Transverse colon (tissue), 4 donors: ENCODE measurements around the gene SLC25A19. TPM values are rescaled to one million over a fixed set of nuclear protein-coding genes. Genes with fewer than 3 reads are reported as not detected.
"Not testable (repeated sequence)": the region's sequence is repeated elsewhere in the genome, so short reads cannot be mapped to it uniquely, and the experiment has no call there.

ENCODE experiments used
- DNase-seq: peaks from one replicate; pipeline ENCODE4 v3.0.0-alpha.2; 2019
- H3K27ac ChIP-seq, 4 donors: fragments of 200-600 bp; sonication (generic); 2 replicates each; pipeline ENCODE4 v1.5.1; 2016 to 2018; ENCODE audit warnings: inconsistent platforms in 4 of 4
- H3K27me3 ChIP-seq: fragments of 200-600 bp; sonication (generic); 2 replicates; pipeline ENCODE4 v1.5.1; 2017; ENCODE audit warnings: inconsistent platforms
- H3K36me3 ChIP-seq, 4 donors: fragments of 200-600 bp; sonication (generic); 2 replicates each; pipeline ENCODE4 v1.5.1; 2017 to 2019; ENCODE audit warnings: inconsistent platforms in 4 of 4
- H3K4me1 ChIP-seq, 4 donors: fragments of 200-600 bp; sonication (generic); 2 replicates each; pipeline ENCODE4 v1.5.1; 2017 to 2020; ENCODE audit warnings: inconsistent platforms in 4 of 4
- H3K4me3 ChIP-seq, 4 donors: fragments of 200-600 bp; sonication (generic); 1 replicate in 1 of 4; 2 replicates in 3 of 4; pipeline versions ENCODE4 v1.5.1 to v1.6.1; 2017 to 2019; ENCODE audit warnings: inconsistent platforms in 4 of 4
- H3K9me3 ChIP-seq, 2 donors: fragments of 200-600 bp; sonication (generic); 2 replicates each; pipeline ENCODE4 v1.5.1; 2017 to 2019; ENCODE audit warnings: inconsistent platforms in 2 of 2
- CTCF ChIP-seq, 5 experiments: fragments of 200-600 bp in 3 of 5; fragments of 450-650 bp in 2 of 5; sonication (generic) in 3 of 5; IDR thresholded peaks; 1 replicate in 2 of 5; 2 replicates in 3 of 5; pipeline ENCODE4 v1.5.1; 2016 to 2017; ENCODE audit warnings: antibody characterized with exemption in 5 of 5, inconsistent platforms in 3 of 5, mild to moderate bottlenecking in 2 of 5, moderate library complexity in 1 of 5
- EP300 ChIP-seq: sonication (generic); formaldehyde crosslinking; IDR thresholded peaks from one replicate; pipeline ENCODE4 v1.6.1; 2017; ENCODE audit warnings: antibody characterized with exemption, low read depth
- POLR2A ChIP-seq: fragments of 450-650 bp; IDR thresholded peaks from one replicate; pipeline ENCODE4 v1.6.1; 2016; ENCODE audit warnings: antibody characterized with exemption, mild to moderate bottlenecking, moderate library complexity
- POLR2AphosphoS5 ChIP-seq, 3 donors: sonication (generic); formaldehyde crosslinking; IDR thresholded peaks; one replicate each; pipeline ENCODE4 v1.6.1; 2016; ENCODE audit warnings: antibody characterized with exemption in 3 of 3
- WGBS, 2 donors: methylation state at CpG; one replicate each; pipeline ENCODE4 v1.1.5; 2018; ENCODE audit warnings: low coverage in 1 of 2; 5-methylcytosine and 5-hydroxymethylcytosine counted together
- in situ Hi-C, 4 donors: fragments of 200-750 bp; cut with MboI; loops; one replicate each; pipeline versions ENCODE4 v1.15.0 to v1.15.1; 2017; ENCODE audit warnings: low sequenced_read_pairs in 3 of 4, low pct_ligation_motif_present in 1 of 4, low pct_unique_long_range_greater_than_20kb in 1 of 4
- intact Hi-C: fragments of 100-400 bp; cut with DNase I; formaldehyde crosslinking; loops from one replicate; pipeline ENCODE4 v1.15.1; 2023; ENCODE audit warnings: low total_unique reads
- total RNA-seq, 4 donors: library from RNA; depleted of rRNA; stranded (reverse); fragments of >200 nt; gene quantifications; one replicate each; pipeline ENCODE4 v1.1.0, GENCODE V29; 2016

SLC25A19 gene
- total RNA-seq, 4 donors from 2014 or later: 12.6 to 49.6 (median 20.7) TPM

DNA sequence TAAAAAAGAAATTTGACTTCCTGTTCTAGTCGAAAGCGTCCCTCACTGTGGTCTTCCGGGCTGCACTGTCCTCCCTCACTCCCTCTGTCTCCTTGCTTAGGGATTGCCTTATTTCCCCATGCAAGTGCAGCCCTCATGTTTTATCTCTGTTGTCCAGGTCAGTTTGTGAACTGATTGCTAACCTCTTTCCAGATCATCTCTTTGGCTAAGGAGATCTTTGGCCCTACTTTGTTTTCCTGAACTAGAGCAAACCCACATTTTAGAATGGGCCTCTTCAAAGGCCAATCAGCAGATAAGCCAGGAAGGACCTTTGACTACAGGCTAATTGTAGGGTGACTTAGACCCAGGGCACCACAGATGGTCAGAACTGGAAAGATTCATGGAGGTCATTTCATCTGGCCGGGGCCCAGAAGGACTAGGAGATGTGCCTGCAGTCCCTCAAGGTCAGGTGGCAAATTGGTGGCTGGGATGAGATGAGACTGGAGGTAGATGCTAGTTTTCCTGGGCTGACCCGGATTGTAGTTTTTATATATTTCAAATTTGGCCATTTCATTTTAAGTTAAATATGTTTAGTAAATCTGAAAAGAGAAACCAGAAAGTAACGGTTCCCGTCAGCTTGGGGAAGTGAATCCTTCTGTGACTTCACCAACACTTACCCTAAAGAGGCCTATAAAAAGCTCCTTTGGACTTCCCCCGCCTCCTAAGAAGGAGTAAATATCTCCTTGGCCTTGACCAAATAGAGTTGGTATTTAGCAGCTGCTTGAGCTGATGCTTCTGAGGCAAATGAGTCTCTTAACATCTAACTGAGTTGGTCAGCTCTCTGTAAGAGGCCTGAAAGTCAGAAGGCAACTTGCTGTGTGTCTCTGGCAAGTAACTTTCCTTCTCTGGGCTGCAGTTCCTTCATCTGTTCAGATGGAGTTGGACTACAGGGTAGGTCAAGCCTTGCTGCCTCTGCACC, 6.2 kb upstream of the SLC25A19 start:
- peak; percentile 38 for DNase-seq
- intact Hi-C loops (no loop called here), in situ Hi-C loops (no loop called here)
- H3K27ac ChIP-seq: peak overlapping the region; percentile 58 to 79 (median 66)
- no peaks in the 10 kb centered on the region for H3K9me3 ChIP-seq
- H3K4me3 ChIP-seq: no peak overlapping the region
- no peaks in the 10 kb centered on the region for H3K36me3 ChIP-seq
- TF ChIP-seq EP300 (no peak), POLR2AphosphoS5 (IDR thresholded peaks at IDR 0.05) (peak in 2 of 3 donors; percentile 57 to 65)
- 59 to 60% methylated on average over 4 to 8 of the region's 8 CpGs for WGBS, 2 donors
- peaks cover 0 to 6% (median 0%) of the 10 kb centered on the region in 4 donors for H3K4me1 ChIP-seq
- H3K27me3 ChIP-seq: no peaks in the 10 kb centered on the region

DNA sequence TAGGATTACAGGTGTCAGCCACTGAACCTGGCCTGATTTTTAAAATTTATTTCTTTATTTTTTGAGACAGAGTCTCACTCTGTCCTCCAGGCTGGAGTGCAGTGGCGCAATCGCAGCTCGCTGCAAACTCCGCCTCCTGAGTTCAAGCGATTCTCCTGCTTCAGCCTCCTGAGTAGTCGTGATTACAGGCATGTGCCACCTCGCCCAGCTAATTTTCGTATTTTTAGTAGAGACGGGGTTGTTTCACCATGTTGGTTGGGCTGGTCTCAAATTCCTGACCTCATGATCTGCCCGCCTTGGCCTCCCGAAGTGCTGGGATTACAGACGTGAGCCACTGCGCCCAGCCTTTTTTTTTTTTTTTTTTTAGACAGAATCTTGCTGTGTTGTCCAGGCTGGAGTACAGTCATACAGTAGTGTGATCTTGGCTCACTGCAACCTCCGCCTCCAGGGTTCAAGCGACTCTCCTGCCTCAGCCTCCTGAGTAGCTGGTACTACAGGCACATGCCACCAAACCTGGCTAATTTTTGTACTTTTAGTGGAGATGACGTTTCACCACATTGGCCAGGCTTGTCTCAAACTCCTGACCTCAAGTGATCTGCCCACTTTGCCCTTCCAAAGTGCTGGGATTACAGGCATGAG, 3.7 kb upstream of the SLC25A19 start:
- H3K27me3 ChIP-seq, DNase-seq, H3K27ac ChIP-seq, H3K4me3 ChIP-seq, H3K9me3 ChIP-seq, in situ Hi-C loops, H3K36me3 ChIP-seq: not testable (repeated sequence)
- intact Hi-C loops: loop anchor here (5.0 kb wide), 1 partner anchor 399 kb away; no protein-coding TSS in a partner anchor
- WGBS, 2 donors: 57 to 82% methylated on average over 9 to 16 of the region's 16 CpGs
- peaks cover 4 to 19% (median 9%) of the 10 kb centered on the region in 4 donors for H3K4me1 ChIP-seq

DNA sequence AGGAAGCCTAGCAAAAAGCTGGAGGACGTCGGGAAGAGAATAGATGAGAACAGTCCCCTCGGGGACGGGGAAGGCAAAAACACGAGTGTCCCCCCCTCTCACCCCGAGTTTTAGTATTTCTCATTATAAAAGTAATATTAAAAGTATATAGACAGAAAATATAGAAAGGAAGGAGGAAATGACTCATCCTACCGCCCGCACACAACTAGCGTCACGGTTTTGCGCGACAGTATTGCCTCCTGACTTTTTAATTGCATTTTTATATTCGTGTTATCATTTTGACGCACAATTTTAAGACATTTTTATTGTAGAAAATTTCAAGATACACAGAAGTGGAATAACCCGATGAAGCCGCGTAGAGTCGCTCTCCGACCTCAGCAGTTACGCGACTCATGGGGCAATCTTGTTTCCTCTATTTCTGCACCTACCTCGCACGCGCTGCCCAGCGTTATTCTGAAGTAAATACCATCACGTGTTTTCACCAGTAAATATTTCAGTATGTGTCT, 652 bp upstream of the SLC25A19 start:
- intact Hi-C loops (loop anchor here (5.0 kb wide), 1 partner anchor 402 kb away; no protein-coding TSS in a partner anchor), in situ Hi-C loops (no loop called here)
- Histone ChIP-seq H3K4me3 (peak overlapping the region; percentile 56 to 74 (median 58)), H3K36me3 (no peaks in the 10 kb centered on the region), H3K9me3 (no peaks in the 10 kb centered on the region), H3K27me3 (no peaks in the 10 kb centered on the region), H3K4me1 (peaks cover 4 to 15% (median 9%) of the 10 kb centered on the region in 4 donors), H3K27ac (peak overlapping the region; percentile 94 to 98 (median 96))
- TF ChIP-seq CTCF (IDR thresholded peaks at IDR 0.05) (peak in 3 of 5 experiments; percentile 13 to 27 (median 21)), POLR2A (no peak)
- 3% methylated on average over 26 of the region's 26 CpGs for WGBS, 2 donors
- peak; percentile 79 for DNase-seq

DNA sequence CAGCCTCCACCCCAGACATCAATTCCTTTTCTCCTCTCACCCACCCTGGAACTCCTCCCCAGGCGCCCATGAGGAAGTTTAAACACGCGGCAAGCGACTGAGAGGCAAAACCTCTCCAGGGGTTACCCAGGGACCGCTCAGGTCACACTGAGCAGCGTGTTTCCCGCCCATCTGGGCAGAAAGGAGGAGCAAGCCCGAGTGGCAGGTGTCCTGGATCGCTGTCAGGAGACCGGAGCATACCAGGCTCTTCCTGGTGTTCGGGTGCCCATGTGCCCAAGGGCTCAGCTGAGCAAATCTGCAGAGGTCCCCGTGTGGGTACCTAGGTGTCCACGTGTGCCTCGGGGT, 491 bp downstream of the SLC25A19 start:
- no peaks in the 10 kb centered on the region for H3K9me3 ChIP-seq
- peak overlapping the region; percentile 94 to 98 (median 96) for H3K27ac ChIP-seq
- intact Hi-C loops (no loop called here), in situ Hi-C loops (no loop called here)
- DNase-seq: peak; percentile 67
- 0% methylated on average over 4 to 14 of the region's 14 CpGs for WGBS, 2 donors
- H3K4me3 ChIP-seq: peak overlapping the region; percentile 56 to 74 (median 58)
- H3K36me3 ChIP-seq: no peaks in the 10 kb centered on the region
- H3K4me1 ChIP-seq: peaks cover 4 to 15% (median 9%) of the 10 kb centered on the region in 4 donors
- no peak for TF ChIP-seq POLR2A
- TF ChIP-seq POLR2AphosphoS5 (IDR thresholded peaks at IDR 0.05): no peak
- TF ChIP-seq CTCF (IDR thresholded peaks at IDR 0.05): no peak
- no peak for TF ChIP-seq EP300
- no peaks in the 10 kb centered on the region for H3K27me3 ChIP-seq

GRCh38 chr17:75288359-75288758, 874 bp downstream of the SLC25A19 start:
- no peaks in the 10 kb centered on the region for H3K9me3 ChIP-seq
- intact Hi-C loops (no loop called here), in situ Hi-C loops (no loop called here)
- no peaks in the 10 kb centered on the region for H3K27me3 ChIP-seq
- no peaks in the 10 kb centered on the region for H3K36me3 ChIP-seq
- H3K4me3 ChIP-seq: peak overlapping the region in 3 of 4 donors; percentile 56 to 74 (median 59)
- DNase-seq: no peak
- TF ChIP-seq CTCF (IDR thresholded peaks at IDR 0.05): no peak
- TF ChIP-seq EP300: no peak
- 15 to 17% methylated on average over 2 of the region's 2 CpGs for WGBS, 2 donors
- peak overlapping the region; percentile 94 to 98 (median 96) for H3K27ac ChIP-seq
- peaks cover 4 to 15% (median 9%) of the 10 kb centered on the region in 4 donors for H3K4me1 ChIP-seq
